Ishikawa (cell line): ENCODE results near the gene CCDC146.

Experiments used
- CEBPB ChIP-seq: IDR thresholded peaks from 2 replicates; pipeline ENCODE4 v1.6.1; 2012
- CREB1 ChIP-seq: IDR thresholded peaks from 2 replicates; pipeline ENCODE4 v1.6.1; 2012; ENCODE audit warnings: low read depth
- EGR1 ChIP-seq: IDR thresholded peaks from 2 replicates; pipeline ENCODE4 v1.6.1; 2012
- EP300 ChIP-seq: IDR thresholded peaks from 2 replicates; pipeline ENCODE4 v1.6.1; 2012; ENCODE audit warnings: borderline replicate concordance
- FOXM1 ChIP-seq: IDR thresholded peaks from 2 replicates; pipeline ENCODE4 v1.6.1; 2012; ENCODE audit warnings: low read depth, borderline replicate concordance
- MAX ChIP-seq: IDR thresholded peaks from 2 replicates; pipeline ENCODE4 v1.6.1; 2012
- NFIC ChIP-seq: IDR thresholded peaks from 2 replicates; pipeline ENCODE4 v1.6.1; 2012
- RAD21 ChIP-seq: IDR thresholded peaks from 2 replicates; pipeline ENCODE4 v1.6.1; 2012; ENCODE audit warnings: low read depth
- REST ChIP-seq: IDR thresholded peaks from 2 replicates; pipeline ENCODE4 v1.6.1; 2012; ENCODE audit warnings: low read depth, mild to moderate bottlenecking
- TAF1 ChIP-seq: IDR thresholded peaks from 2 replicates; pipeline ENCODE4 v1.6.1; 2012; ENCODE audit warnings: low read depth, mild to moderate bottlenecking
- TCF12 ChIP-seq: IDR thresholded peaks from 2 replicates; pipeline ENCODE4 v1.6.1; 2012; ENCODE audit warnings: low read depth
- TEAD4 ChIP-seq: IDR thresholded peaks from 2 replicates; pipeline ENCODE4 v1.6.1; 2012
- USF1 ChIP-seq: IDR thresholded peaks from 2 replicates; pipeline ENCODE4 v1.6.1; 2012
- YY1 ChIP-seq: IDR thresholded peaks from 2 replicates; pipeline ENCODE4 v1.6.1; 2012; ENCODE audit warnings: low read depth
- ZBTB7A ChIP-seq: IDR thresholded peaks from 2 replicates; pipeline ENCODE4 v1.6.1; 2012; ENCODE audit warnings: low read depth

CCDC146 gene

GRCh38 chr7:77205706-77206105 is 83.3 kb downstream of the CCDC146 start:
- no peak for TF ChIP-seq TEAD4
- TF ChIP-seq RAD21, result no peak
- TF ChIP-seq FOXM1, result no peak
- TF ChIP-seq CEBPB, result no peak
- TF ChIP-seq ZBTB7A, result no peak
- no peak for TF ChIP-seq MAX
- no peak for TF ChIP-seq EP300
- TF ChIP-seq TAF1, result no peak

GRCh38 chr7:77208416-77208815 is 86.0 kb downstream of the CCDC146 start:
- TF ChIP-seq CEBPB, result no peak
- TF ChIP-seq TEAD4, result no peak
- TF ChIP-seq REST, result no peak
- TF ChIP-seq TAF1, result no peak
- TF ChIP-seq FOXM1, result no peak
- no peak for TF ChIP-seq USF1
- TF ChIP-seq ZBTB7A, result no peak
- no peak for TF ChIP-seq EP300
- TF ChIP-seq CREB1, result no peak
- no peak for TF ChIP-seq YY1
- TF ChIP-seq TCF12, result no peak
- no peak for TF ChIP-seq MAX
- no peak for TF ChIP-seq RAD21
- no peak for TF ChIP-seq EGR1
- TF ChIP-seq NFIC, result no peak

- TF ChIP-seq ZBTB7A (no peak), YY1 (no peak), TAF1 (no peak), TCF12 (no peak), REST (no peak), MAX (no peak), FOXM1 (no peak), NFIC (no peak), RAD21 (no peak), EGR1 (no peak), TEAD4 (no peak), EP300 (no peak), USF1 (no peak)
These were observed 87.2 kb downstream of the CCDC146 start for GRCh38 chr7:77209479-77210139.

- no peak for TF ChIP-seq CREB1
- TF ChIP-seq NFIC, result no peak
- no peak for TF ChIP-seq TCF12
- no peak for TF ChIP-seq EGR1
- TF ChIP-seq CEBPB, result no peak
These were observed 93.9 kb downstream of the CCDC146 start for GRCh38 chr7:77216181-77216845.

- TF ChIP-seq NFIC (no peak), REST (no peak), RAD21 (no peak), TEAD4 (no peak), MAX (no peak), EP300 (no peak), TAF1 (no peak), EGR1 (no peak), CEBPB (no peak), YY1 (no peak), FOXM1 (no peak), USF1 (no peak), CREB1 (no peak), ZBTB7A (no peak), TCF12 (no peak)
These were observed 95.2 kb downstream of the CCDC146 start for GRCh38 chr7:77217474-77218185.
